Measurements from ENCODE around the gene CACNA1B.
"Not testable (repeated sequence)": the region's sequence is repeated elsewhere in the genome, so short reads cannot be mapped to it uniquely, and the experiment has no call there.

Gene CACNA1B

GRCh38 chr9:138120511-138121437 lies 243.2 kb downstream of the CACNA1B start:
- DNase-seq = no peak

GRCh38 chr9:138121438-138122050 lies 244.0 kb downstream of the CACNA1B start:
- DNase-seq = no peak

GRCh38 chr9:138122201-138122600 lies 244.6 kb downstream of the CACNA1B start:
- DNase-seq = no peak

- DNase-seq = no peak
These were observed 245.1 kb downstream of the CACNA1B start for GRCh38 chr9:138122676-138123075.

- DNase-seq = no peak
These were observed 245.5 kb downstream of the CACNA1B start for GRCh38 chr9:138123086-138123485.

GRCh38 chr9:138126090-138126857 lies 248.7 kb downstream of the CACNA1B start:
- not testable (repeated sequence) for DNase-seq

- DNase-seq = not testable (repeated sequence)
These were observed 249.4 kb downstream of the CACNA1B start for GRCh38 chr9:138126858-138127584.

- DNase-seq = not testable (repeated sequence)
These were observed 250.4 kb downstream of the CACNA1B start for GRCh38 chr9:138128027-138128426.

- not testable (repeated sequence) for DNase-seq
These were observed 251.7 kb downstream of the CACNA1B start for GRCh38 chr9:138129318-138129717.

GRCh38 chr9:138132946-138133705 lies 255.5 kb downstream of the CACNA1B start:
- not testable (repeated sequence) for DNase-seq

GRCh38 chr9:138134581-138134980 lies 257.0 kb downstream of the CACNA1B start:
- DNase-seq = not testable (repeated sequence)

GRCh38 chr9:138139096-138139495 lies 261.5 kb downstream of the CACNA1B start:
- DNase-seq = not testable (repeated sequence)

- DNase-seq = not testable (repeated sequence)
These were observed 263.4 kb downstream of the CACNA1B start for GRCh38 chr9:138140980-138141379.

- DNase-seq = not testable (repeated sequence)
These were observed 265.1 kb downstream of the CACNA1B start for GRCh38 chr9:138142528-138143244.

- DNase-seq = not testable (repeated sequence)
These were observed 265.9 kb downstream of the CACNA1B start for GRCh38 chr9:138143491-138143890.

GRCh38 chr9:138147556-138147955 lies 270.0 kb downstream of the CACNA1B start:
- DNase-seq = not testable (repeated sequence)

- not testable (repeated sequence) for DNase-seq
These were observed 272.4 kb downstream of the CACNA1B start for GRCh38 chr9:138149672-138150656.

- DNase-seq = not testable (repeated sequence)
These were observed 278.2 kb downstream of the CACNA1B start for GRCh38 chr9:138155788-138156187.

GRCh38 chr9:138166793-138167192 lies 289.2 kb downstream of the CACNA1B start:
- not testable (repeated sequence) for DNase-seq
